ENCODE results near the gene UBAP1L.

Gene UBAP1L

GRCh38 chr15:65091946-65092770, 22.8 kb downstream of the UBAP1L start:
- DNase-seq (ENCODE audit: low spot score) = no peak
- no peak for TF ChIP-seq CTCF (IDR thresholded peaks at IDR 0.05; ENCODE audit: extremely low read depth, missing control alignments)

GRCh38 chr15:65089206-65089824, 25.7 kb downstream of the UBAP1L start:
- no peak for DNase-seq (ENCODE audit: low spot score)
- TF ChIP-seq CTCF (IDR thresholded peaks at IDR 0.05; ENCODE audit: extremely low read depth, missing control alignments) = no peak

GRCh38 chr15:65088643-65089021, 26.4 kb downstream of the UBAP1L start:
- TF ChIP-seq CTCF (IDR thresholded peaks at IDR 0.05; ENCODE audit: extremely low read depth, missing control alignments) = no peak

DNA sequence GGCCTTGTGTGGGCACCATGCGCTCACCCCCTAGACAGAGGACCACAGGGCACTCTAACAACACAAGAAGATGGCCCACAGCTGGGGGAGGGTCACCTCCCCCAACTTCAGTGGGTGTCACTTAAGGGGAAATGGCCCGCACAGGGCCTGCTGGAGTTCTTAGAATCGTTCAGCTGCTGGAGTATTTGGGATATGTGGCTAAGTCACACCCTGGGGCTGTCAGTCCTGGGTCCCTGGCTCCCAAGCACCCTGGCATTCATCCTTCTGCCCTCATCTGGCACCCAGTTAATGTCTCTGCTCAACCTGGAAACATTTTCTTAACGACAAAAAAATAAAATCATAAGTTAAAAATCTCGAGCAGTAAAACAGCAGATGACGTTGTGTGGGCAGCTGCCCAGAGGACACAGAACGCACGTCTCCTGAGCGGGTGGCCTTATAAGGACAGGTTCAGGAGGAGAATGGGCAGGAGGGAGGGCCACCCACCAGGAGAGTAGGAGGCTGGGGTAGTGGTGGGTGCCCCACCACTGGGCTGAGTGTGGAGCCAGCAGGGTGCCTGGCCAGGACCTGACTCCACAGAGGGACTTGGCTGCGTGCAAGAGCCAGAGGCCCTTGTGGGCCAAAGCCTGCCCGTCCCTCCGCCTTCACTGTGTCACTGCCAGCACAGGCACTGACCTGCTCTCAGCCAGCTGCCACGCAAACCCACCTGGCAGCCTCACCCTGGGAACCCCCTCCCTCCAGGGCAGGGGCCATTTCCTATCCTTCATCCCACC, 26.9 kb downstream of the UBAP1L start:
- TF ChIP-seq CTCF (IDR thresholded peaks at IDR 0.05; ENCODE audit: extremely low read depth, missing control alignments) = no peak
- no peak for DNase-seq (ENCODE audit: low spot score)

More at GRCh38 chr15:65088643-65089021, 26.4 kb downstream of the UBAP1L start:
- no peak for DNase-seq (ENCODE audit: low spot score)

DNA sequence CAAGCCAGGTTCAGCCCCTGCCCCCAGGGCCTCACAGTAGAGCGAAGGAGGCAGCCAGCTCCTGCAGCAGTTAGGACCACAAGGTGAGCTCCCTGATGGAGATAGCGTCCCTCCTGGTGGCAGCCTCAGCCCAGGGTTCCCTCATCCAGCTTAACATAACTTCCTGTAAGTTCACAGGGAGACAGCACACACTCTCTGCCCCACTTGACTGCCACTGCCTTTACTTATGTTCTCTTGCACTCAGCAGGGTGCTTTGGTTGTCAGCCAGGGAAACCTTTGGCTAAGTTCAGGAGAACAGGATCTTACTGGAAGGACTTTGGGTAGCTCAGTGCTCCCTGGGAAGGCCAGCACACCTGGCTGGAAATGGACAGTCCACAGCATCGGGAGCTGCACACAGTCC, 27.6 kb downstream of the UBAP1L start:
- DNase-seq (ENCODE audit: low spot score) = no peak
- TF ChIP-seq CTCF (IDR thresholded peaks at IDR 0.05; ENCODE audit: extremely low read depth, missing control alignments) = no peak

DNA sequence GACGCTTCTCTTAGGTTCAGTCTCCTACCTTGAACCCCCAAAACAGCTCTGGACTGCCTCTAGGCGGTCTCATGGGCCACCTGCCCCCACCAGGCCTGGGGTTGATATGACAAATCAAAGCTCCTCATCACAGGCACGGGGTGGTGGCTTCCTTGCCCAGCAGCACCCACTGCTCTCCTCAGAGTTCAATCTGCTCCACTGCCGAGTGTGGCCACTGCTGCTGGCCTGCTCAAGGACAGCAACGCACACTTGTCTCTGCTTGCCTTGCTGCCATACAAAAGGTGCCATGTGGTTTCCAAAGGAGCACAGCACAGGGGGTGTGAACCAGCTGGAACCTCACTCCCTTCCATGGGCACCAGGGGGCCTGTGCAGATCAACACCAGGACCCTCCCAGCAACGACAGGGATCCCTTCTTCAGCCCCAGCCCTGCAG, 28.3 kb downstream of the UBAP1L start:
- no peak for TF ChIP-seq CTCF (IDR thresholded peaks at IDR 0.05; ENCODE audit: extremely low read depth, missing control alignments)
- no peak for DNase-seq (ENCODE audit: low spot score)

Measured in GM20000 (cell line).